NCI-H226 (cell line): ENCODE data around the gene MEOX1.
A peak's percentile ranks its signal among the peaks of the same experiment; 100 is the strongest.
"Not testable (repeated sequence)": the region's sequence is repeated elsewhere in the genome, so short reads cannot be mapped to it uniquely, and the experiment has no call there.

Experiments used
- DNase-seq: peaks from one replicate; pipeline ENCODE4 v3.0.0-alpha.2; 2015

The MEOX1 gene

GRCh38 chr17:43615330-43616028 lies 46.2 kb downstream of the MEOX1 start:
- DNase-seq = no peak

GRCh38 chr17:43614561-43614960 lies 47.2 kb downstream of the MEOX1 start:
- DNase-seq = no peak

GRCh38 chr17:43613917-43614316 lies 47.8 kb downstream of the MEOX1 start:
- DNase-seq = no peak

GRCh38 chr17:43612515-43612914 lies 49.2 kb downstream of the MEOX1 start:
- DNase-seq = no peak

GRCh38 chr17:43611230-43611969 lies 50.3 kb downstream of the MEOX1 start:
- DNase-seq = no peak

GRCh38 chr17:43609613-43610385 lies 51.9 kb downstream of the MEOX1 start:
- DNase-seq = no peak

- DNase-seq = peak; percentile 71
These were observed 53.4 kb downstream of the MEOX1 start for GRCh38 chr17:43608313-43608712.

- DNase-seq = no peak
These were observed 57.2 kb downstream of the MEOX1 start for GRCh38 chr17:43604549-43604948.

- no peak for DNase-seq
These were observed 58.4 kb downstream of the MEOX1 start for GRCh38 chr17:43603321-43603720.

- not testable (repeated sequence) for DNase-seq
These were observed 59.2 kb downstream of the MEOX1 start for GRCh38 chr17:43602556-43602955.

GRCh38 chr17:43601280-43602039 lies 60.3 kb downstream of the MEOX1 start:
- no peak for DNase-seq

GRCh38 chr17:43599835-43600234 lies 61.9 kb downstream of the MEOX1 start:
- peak; percentile 65 for DNase-seq

- no peak for DNase-seq
These were observed 62.7 kb downstream of the MEOX1 start for GRCh38 chr17:43599046-43599395.

GRCh38 chr17:43598357-43599045 lies 63.2 kb downstream of the MEOX1 start:
- DNase-seq = no peak

GRCh38 chr17:43597624-43598356 lies 63.9 kb downstream of the MEOX1 start:
- no peak for DNase-seq

- DNase-seq = no peak
These were observed 66.3 kb downstream of the MEOX1 start for GRCh38 chr17:43595466-43595865.

- DNase-seq = peak; percentile 92
These were observed 69.8 kb downstream of the MEOX1 start for GRCh38 chr17:43591779-43592562.

GRCh38 chr17:43591001-43591400 lies 70.7 kb downstream of the MEOX1 start:
- DNase-seq = no peak
